ENCODE measurements around the gene NPC2.

GRCh38 chr14:74501135-74501614 lies 8.1 kb upstream of the NPC2 start:
- TF ChIP-seq POLR2A (IDR thresholded peaks at IDR 0.05; ENCODE audit: low read length): no peak
- TF ChIP-seq GATA1 (IDR thresholded peaks at IDR 0.05; ENCODE audit: low read depth, low read length): no peak

Measured in erythroblast (primary cell).